ENCODE results near the gene C11orf65.
A peak's percentile ranks its signal among the peaks of the same experiment; 100 is the strongest.

C11orf65 gene, protein sequence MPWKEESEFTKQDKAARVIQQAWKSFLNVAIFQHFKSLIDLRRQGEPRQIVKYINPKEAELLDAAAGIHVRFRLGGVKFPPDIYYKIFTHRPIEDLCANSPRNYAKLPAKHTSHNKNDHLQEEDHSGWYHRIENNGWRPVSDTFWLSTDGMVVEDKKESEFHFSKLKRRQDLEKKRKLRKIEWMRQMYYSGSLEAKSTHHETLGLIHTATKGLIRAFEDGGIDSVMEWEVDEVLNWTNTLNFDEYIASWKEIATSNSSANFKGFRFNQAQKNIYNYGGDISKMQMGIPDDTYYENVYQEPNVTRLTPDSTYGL

DNA sequence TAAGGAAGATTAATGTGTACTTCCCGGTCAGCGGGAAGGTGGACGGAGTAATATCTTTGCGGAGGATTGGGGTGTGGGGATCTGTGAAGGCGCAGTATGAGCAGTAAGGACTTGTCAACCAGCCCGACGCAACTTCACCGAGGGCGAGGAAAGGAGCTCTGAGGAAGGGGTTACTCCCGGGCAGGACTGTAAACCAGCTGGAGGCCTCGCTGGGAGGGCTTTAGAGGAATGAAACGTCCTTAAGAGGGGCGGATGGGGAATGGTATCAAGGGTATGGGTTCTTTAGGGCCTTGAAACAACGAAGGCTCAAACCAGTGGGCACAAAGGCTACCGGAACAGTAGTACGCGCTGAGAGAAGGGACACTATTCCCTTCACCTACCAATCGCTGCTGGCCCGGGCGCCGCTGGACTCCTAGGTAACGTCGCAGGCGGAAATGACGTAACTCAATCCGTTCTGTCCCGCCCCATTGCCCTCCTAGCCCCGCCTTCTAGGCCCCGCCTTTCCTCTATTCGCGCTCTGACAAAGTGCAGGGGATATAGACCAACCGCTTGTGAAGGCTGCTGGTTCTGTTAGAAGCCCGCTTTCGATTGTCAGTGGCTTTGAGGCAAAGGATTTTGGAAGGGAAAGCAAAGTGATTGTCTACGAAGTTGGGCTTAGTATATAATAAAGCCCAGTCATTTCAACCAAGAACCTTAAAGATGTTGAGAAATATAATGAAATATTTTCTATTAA lies at the start of gene C11orf65:
Gene C11orf65 (minus strand): TSS at position 439 of the 733 bp plus-strand sequence. CDS start 5,970 bp downstream, outside the sequence.
- peak; percentile 93 for DNase-seq

- no peak for DNase-seq
Measured at GRCh38 chr11:108516125-108516524, 48.8 kb upstream of the C11orf65 start.

GRCh38 chr11:108512708-108513107 lies 45.4 kb upstream of the C11orf65 start:
- no peak for DNase-seq

DNA sequence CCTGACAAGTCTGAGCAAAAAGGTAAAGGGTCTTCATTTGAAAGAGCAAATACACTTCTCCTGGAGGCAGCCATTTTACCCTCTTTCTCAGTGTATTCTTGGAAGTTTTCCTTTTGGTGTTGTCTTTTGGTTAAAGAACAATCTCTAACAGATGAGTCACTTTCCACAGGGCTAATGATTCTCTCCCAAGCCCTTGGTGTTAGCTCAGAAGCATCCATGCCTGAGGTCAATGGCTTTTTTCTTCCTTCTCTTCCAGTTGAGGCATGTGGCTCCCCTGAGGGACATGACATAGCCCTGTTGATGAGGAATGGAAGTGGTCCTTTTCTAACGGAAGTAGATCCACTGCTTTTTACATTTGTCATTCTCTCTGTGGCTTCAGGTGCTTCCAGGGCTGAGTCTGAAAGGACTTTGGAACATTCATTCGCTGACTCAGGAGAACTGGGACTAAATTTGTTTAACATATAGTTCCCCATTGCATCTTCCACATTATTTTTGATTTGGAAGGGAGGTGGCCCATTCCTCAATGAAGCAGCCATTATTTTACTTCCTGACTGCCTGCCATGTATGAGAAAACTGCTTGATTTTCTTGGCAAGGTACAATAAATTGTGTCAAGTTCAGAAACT lies 44.6 kb upstream of the C11orf65 start:
- DNase-seq = no peak

GRCh38 chr11:108508653-108509593 lies 41.6 kb upstream of the C11orf65 start:
- DNase-seq = no peak

- DNase-seq = no peak
Measured at GRCh38 chr11:108501396-108501795, 34.1 kb upstream of the C11orf65 start.

DNA sequence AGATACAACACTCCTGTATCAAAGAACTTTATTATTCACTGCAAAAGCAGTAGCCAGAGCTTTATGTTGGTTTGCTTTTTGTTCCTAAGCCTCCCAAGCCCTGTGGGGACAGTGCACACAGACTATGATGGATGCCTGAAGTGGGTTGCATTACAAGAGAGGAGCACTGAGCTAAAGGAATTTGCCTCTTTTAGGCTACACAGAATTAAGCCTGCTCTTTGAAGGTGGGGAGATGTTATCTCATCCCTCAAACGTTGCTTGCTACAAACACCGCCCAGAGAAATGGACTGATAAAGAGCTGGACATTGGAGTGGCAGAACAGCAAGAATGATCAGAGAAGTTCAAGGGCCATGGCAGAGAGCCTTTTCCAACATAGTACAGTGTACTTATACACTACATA lies 33.4 kb upstream of the C11orf65 start:
- DNase-seq = no peak

DNA sequence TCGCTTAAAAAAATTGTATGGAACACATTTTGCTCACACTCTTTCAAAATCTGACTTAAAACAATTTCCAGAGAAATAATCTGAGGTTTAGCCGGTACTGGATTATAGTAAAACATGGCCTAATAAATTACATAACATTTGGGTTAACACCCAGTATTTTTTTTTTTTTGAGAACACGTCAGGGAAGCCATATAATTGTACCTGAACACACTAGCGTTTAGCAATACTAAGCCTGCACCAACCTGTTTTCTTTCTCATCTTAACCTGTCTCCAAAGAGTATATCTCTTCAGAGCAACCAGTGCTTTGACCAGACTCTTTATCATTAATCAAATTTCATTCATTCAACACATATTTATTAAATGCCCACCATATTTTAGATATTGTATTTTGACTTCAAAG lies 32.8 kb upstream of the C11orf65 start:
- no peak for DNase-seq

- no peak for DNase-seq
Measured at GRCh38 chr11:108498816-108499408, 31.6 kb upstream of the C11orf65 start.

GRCh38 chr11:108498046-108498815 lies 30.9 kb upstream of the C11orf65 start, which contains the start of gene POGLUT3:
Gene POGLUT3, minus strand, starts transcription at chr11:108498384. Its CDS starts 18 bp downstream, at chr11:108498366.
- DNase-seq = peak; percentile 28

DNA sequence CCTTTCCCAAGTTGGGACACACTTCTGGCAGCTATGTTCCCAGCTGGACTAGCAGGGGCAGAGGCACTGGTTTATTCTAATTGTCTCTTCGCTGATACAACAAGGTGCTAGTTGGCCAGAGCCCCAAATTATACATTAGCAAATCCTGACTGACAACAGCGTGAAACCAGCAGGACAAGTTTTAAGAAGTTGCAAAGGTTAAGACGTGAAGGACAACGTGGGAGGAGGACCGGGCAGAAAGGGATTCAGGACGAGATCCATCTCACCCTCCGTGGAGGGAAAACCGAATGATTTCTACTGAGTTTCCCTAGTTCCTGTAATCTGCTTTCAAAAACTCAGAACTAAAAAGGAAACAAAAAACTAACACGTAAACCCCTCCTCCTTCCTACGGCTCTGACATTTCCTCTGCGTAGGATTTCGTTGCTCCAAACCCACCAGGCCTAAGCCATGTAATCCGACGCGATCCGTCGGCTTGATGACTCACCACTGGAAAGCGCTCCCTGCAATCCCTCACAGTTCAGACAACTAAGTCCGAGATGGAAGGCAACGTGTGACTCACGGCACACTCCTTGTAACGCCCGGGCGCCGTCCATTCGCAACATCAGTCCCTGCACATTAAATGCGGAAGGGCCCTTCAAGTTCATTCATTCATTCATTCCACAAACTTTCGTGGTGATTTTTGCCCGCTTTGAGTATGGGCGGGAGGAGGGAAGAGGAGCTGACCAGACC lies 30.2 kb upstream of the C11orf65 start:
- DNase-seq = peak; percentile 55

- no peak for DNase-seq
Measured at GRCh38 chr11:108496643-108497256, 29.4 kb upstream of the C11orf65 start.

- DNase-seq = no peak
Measured at GRCh38 chr11:108495326-108495725, 28.0 kb upstream of the C11orf65 start.

DNA sequence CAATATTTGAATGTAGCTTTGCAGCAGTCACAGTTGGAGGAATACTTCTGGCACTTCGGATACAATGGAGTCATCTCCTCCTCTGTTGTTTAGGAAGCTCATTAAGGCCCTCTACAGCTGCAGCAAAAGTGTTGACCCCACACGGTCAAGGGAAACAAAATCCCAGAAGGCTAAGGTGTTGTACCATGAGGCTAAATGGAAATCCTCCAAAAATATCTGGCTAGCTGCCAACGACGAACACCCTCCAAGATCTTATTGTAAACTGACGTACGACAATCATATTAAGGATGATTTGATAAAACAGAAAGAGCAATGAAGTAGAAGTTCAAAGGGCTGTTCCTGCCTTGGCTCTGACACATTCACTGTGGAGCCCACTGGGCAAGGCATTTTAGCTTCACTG lies 26.9 kb upstream of the C11orf65 start:
- no peak for DNase-seq

DNA sequence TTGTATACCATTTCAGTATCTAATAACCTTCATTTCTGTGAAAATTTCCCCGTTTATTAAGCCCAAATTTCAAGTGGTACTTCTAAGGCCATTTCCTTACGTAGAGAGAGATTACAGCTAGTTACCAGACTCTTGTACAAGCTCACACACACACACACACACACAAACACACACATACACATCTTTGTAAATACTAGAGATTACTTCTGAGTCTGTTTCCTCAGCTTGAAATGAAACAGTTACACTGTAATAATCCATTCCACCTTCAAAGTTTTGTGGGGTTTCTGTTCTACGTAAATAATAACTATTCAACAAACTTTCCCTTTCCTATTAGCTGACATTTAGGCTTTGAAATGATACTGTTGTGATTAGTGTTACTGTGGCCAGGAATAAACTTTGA lies 24.6 kb upstream of the C11orf65 start:
- no peak for DNase-seq

DNA sequence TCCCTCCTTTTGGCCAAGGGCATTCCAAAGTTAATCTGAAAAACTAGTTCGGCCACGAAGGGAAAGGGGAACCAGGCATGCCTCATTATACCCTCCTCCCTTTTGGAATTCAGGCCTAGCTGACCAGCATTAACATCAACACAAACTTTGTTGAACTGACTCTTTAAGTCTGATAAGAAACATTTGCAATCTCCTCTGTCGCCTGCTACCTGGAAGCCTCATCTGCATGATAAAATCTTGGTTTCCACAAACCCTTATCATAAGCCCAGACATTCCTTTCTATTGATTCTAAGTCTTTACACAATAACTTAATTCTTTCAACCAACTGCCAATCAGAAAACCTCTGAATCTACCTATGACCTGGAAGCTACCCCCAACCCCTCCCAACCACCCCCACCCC lies 19.5 kb upstream of the C11orf65 start:
- no peak for DNase-seq

DNA sequence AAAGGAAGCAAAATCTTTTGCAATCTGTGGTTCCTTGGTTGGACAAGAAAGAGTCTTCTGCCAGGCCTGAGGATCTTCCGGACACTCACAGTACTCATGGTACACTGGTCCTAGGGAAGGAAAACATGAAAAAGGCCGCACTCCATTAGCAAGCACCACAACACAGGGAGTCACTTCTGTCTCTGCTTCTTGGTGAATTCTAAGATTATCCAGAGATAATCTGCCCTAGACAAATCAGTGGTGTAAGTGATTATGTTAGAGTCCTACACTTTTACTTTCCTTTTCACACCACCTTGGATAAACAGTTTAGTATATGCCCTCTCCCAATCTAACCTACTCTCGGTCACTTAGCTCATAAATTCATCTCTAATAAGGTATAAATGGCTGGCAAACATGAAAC lies 19.0 kb upstream of the C11orf65 start:
- DNase-seq = no peak

GRCh38 chr11:108483163-108483562 lies 15.8 kb upstream of the C11orf65 start:
- no peak for DNase-seq

GRCh38 chr11:108474664-108475463 lies 7.5 kb upstream of the C11orf65 start:
- DNase-seq = no peak

Measured in activated effector memory CD4-positive, alpha-beta T cell treated with Interleukin-2 at 50 U/mL for 16 hours (primary cell).